Activated CD8-positive, alpha-beta T cell treated with anti-CD3 and anti-CD28 coated beads, Interleukin-2, amount 10 ng/mL, durations not matched to agents 7 days and 5 days (primary cell): ENCODE measurements around the gene SFSWAP. TPM values are rescaled to one million over a fixed set of nuclear protein-coding genes. Genes with fewer than 3 reads are reported as not detected.

Experiments
- total RNA-seq, 2 experiments: library from RNA; stranded (reverse); gene quantifications; one replicate each; pipeline ENCODE4 v1.2.3, GENCODE V29; 2021

SFSWAP gene
- total RNA-seq, 2 experiments from 2014 or later = 50.4 to 53.6 TPM

Other genes with a start within 250 kb of the SFSWAP start
- not detected for gene MMP17, start 117.3 kb downstream of the SFSWAP start, total RNA-seq
- 10 to 100 TPM; 17.1 to 20.6 TPM for gene ULK1, start 183.5 kb downstream of the SFSWAP start, total RNA-seq
- 10 to 100 TPM; 57.3 to 64.7 TPM for gene PUS1, start 218.2 kb downstream of the SFSWAP start, total RNA-seq
- 10 to 100 TPM; 58.0 to 58.8 TPM for gene EP400, start 238.9 kb downstream of the SFSWAP start, total RNA-seq